Measurements from ENCODE around the gene CERK.

CERK gene

DNA sequence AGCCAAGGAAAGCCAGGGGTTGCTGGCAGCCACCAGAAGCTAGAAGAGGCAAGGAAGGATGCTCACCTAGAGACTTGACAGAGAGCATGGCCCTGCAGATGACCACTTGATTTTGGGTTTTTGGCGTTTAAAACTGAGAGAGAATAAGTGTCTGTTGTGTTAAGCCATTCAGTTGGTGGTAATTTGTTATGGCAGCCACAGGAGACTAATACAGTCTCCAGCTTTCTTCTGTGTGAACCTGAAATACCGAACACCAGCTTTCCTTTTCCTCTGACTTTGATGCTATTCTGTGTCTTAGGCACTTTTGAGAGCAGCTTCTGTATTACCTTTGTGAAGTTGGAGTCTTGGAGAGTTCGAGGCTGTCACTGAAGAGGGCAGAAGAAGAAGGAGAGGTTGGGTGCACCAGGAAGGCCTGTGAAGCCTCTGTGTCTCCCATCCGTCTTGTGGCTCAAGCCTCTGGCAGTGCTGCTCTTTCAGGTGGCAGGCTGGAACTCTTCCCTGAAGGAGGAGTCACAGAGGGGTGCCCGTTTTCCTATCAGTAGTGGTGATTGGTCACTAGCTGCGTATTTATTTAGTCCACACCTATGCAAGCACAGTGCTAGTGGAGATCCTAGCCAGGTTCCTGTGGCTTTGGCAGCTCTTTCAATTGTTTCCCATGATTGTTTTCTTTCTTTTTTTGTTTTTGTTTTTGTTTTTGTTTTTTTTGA, 26.9 kb upstream of the CERK start:
- DNase-seq: no peak

DNA sequence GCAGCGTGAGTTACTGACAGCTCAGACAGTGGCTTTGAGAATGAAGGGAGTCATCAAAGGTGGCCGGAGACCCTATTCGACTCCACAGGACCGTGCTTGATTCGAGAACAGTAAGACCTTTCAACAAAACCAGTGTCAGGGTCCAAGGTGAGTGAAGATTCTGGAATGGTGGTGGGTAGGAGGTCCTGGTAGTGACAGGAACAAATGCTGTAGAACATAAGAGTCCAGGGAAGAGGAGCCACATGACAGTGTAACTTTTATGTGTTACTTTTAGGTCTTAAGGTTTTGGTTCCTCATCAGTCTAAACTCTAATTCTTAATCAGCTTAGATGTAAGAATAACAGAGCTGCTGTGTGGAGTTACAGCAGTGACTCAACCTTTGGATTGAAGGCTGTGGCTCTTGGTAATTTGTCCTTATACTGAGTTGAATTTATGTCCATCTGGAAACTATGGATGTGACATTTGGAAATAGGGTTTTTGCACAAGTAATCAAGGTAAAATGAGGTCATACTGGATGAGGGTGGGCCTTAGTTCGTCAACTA, 26.2 kb upstream of the CERK start:
- DNase-seq: no peak

DNA sequence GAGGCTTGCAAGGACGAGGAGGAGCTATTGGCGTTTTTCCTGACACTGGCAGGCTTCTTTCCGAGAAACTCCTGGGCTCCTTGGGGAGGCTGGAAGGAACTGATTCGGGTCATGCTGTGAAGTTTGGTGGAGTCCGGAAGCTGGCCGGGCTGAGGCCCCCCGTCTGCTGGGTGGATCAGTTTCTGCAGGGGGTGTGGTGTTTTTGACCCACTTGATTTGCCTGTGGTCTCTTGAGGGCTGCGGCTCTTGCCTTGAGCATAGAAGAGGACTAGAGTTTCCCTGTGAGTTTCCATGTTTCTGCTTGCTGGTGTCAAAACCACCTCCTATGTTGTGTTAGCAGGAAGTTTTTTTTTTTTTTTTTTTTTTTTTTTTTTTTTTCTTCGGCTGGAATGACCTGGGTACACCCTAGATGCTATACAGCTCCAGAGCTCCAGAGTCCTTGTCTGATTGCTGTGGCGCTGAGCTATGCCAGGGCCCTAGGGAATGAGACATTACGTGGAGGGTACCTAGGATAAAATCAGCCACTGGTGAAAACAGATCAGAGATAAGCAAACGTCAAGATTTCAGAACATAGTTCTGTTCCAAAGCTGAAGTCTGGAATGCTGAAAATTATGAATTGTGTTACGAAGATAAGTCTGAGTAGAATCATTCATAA, 25.1 kb upstream of the CERK start:
- peak in 1 of 3 experiments; percentile 20 for DNase-seq

DNA sequence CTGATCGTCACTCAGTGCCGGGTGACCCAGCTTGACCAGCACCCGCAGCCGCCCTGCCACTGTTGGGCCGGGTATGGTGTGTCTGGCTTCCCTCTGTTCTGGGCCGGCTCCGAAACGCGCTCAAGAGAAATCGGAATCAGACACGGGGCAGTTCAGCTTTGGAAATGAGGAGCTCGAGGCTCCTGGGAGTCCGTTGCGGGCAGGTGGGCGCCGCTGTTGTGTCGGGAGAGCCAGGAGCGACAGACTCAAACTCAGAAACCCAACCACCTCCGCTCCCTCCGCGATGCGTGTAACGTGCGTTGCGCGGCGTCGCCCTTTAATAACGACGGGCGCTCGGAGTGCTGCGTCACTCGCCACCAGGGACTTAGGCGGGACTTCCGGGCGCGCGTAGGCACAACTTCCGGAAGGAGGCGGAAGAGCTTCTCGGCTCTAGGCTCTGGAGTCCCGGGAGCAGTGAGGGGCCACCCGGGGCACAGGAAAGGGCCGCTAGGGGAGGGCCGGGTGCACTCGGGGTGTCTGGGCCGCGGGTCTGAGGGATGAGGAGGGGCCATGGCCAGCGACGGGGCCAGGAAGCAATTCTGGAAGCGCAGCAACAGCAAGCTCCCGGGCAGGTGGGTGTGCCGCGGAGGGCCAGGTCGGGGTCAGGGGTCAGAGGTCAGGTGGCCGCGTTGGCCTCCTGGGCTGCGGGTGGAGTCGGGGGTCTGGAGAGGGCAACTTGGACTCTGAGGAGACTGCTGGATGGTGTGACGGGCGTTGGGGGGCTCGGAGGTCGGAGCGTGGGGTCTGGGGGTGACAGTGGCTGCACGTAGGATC, 24.4 kb upstream of the CERK start, which contains the start of gene TBC1D22A:
TSS of gene TBC1D22A (plus strand) at position 413 of the 813 bp plus-strand sequence. CDS start at position 550, 137 bp downstream.
- DNase-seq: peak; percentile 74 to 93 (median 85)

DNA sequence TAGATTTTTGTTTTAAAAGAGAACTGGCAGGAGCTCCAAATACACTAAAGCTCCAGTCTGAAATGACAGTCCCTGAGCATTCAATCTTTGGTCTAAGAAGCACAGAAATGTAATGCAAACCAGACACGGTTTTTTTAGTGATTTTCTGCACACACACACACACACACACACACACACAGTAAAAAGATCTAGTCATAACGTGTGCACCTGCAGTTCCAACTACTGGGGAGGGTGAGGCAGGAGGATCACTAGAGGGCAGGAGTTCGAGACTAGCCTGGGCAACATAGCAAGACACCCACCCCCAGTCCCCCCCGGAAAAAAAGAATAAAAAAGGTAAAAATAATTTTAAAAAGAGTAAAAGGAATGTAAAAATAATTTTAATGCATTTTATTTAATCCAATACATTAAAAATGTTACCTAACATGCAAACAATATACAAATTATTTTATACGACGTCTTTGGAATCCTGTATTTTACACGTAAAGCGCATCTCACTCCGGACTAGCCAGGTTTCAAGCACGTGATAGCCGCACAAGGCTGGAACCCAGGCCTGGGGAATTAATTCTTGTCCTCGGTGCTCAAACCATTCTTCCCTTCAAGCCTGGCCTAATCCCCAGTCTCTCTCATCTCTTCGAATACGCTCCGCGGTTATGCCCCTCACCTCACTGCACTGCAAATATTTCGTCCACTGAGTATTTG, 23.6 kb upstream of the CERK start:
- peak in 1 of 3 experiments; percentile 26 for DNase-seq

DNA sequence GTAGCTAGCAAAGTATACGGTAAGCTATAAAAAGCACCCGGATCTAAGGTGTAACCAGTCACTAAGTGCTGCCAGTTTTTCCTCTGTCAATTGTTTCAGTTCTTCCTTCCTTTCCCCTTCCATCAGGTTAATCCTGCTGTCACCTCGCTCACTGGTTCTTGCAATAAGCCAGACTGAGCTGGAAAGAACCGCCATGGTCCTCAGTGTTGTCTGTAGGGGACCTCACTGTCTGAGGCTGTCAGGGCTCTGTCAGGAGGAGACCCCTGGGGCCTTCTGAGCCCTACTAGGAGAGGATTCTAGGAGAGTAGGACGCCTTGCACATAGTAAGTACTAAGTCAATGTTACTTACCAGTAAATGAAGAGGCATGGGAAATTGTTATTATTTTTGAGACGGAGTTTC, 23.0 kb upstream of the CERK start:
- no peak for DNase-seq

DNA sequence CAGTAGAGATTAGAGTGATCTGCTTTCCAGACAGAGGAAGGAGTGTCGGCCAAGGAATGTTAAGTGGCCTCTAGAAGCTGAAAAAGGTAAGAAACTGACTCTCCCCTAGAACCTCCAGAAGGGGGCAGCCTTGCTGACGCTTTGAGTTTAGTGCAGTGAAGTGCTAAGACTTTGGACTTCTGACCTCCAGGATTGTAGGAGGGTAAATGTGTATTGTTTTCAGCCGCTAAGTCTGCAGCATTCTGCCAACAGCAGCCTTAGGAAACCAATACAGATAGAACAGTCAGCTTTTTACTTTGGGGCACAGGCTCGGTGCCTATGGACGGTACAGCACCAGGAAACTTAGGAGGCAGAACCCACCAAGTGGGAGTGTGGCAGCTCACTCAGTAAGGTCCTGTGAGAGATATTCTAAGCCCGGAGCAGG, 20.8 kb upstream of the CERK start:
- DNase-seq: peak; percentile 2 to 48 (median 24)

DNA sequence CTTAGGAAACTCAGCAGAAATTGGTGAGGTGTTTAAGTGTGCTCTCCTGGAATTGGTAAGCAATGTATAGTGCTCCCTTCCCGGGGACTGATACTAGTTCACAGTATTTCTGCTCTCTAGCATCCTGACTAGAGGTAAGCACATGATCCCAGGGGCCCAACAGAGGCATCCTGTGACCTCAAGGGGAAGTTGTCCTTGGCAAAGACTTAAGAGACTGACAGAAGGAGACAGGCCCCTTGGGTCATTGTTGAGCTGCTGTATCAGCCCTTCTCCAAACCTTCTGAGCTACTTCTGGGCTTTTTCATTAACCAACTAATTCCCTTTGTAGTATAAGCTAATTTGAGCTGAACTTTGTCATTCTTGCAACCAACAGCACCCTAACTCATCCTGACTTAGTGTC, 20.1 kb upstream of the CERK start:
- no peak for DNase-seq

DNA sequence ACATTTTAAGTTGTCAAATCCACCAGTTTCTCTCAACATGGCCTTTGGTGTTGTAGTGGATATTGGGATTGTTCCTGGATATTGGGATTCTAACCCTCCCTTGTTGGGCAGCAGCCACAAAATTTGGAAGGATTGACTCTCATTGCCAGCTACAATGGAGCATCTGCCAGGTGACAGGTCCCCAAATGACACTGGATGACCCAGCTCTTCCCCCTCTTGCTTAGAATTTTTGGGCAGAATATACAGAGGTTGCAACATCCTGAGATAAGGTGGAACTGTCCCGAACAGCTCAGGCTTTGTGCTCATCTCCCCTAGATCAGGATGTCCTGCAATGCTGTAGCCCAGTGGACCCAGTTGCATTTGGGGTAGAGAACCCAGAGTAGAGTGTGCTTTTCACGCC, 19.1 kb upstream of the CERK start:
- no peak for DNase-seq

DNA sequence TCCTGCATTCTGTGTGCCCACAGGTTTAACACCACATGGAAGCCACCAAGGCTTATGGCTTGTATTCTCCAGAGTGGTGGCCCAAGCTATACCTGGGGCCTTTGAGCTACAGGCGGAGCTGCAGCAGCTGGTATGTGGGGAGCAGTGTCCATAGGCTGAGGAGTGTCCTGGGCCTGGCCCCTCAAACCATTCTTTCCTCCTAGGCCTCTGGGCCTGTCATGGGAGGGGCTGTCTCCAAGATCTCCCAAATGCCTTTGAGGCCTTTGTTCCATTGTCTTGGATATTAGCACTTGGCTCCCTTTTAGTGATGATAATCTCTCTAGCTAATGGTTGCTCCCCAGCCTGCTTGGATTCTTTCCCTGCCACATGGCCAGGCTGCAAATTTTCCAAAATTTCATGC, 18.0 kb upstream of the CERK start:
- no peak for DNase-seq

DNA sequence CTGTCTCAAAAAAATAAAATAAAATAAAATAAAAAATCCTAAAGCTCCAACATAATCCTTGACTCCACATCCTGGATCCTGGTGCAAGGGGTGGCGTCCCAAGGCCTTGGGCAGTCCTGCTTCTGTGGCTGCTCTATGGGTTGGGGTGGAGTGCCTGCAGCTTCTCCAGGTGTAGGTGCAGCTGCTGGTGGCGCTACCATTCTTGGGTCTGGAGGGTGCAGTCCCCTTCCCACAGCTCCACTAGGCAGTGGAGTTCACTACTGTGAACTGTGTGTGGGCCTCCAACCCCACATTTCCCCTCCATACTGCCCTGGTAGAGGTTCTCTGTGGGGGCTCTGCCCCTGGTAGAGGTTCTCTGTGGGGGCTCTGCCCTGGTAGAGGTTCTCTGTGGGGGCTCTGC, 17.5 kb upstream of the CERK start:
- DNase-seq: no peak

DNA sequence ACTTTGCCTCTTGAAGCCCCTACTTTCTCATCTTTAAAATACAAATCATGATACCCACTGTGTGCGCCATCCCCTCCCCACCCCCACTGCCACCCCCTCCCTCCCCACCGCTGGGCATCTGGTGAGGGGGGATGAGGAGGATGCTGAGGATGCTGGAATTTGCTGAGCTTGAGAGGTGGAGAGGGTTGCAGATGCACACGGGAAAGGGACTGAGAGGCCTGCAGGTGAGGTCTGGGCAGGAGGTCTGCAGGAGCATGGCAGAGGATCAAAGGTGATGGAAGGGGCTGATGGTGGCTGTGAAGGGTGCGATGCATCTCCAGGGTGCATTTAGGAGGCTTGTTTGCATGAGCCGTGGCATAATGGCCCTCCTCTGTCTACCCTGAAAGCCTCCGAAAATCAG, 16.8 kb upstream of the CERK start:
- DNase-seq: no peak

DNA sequence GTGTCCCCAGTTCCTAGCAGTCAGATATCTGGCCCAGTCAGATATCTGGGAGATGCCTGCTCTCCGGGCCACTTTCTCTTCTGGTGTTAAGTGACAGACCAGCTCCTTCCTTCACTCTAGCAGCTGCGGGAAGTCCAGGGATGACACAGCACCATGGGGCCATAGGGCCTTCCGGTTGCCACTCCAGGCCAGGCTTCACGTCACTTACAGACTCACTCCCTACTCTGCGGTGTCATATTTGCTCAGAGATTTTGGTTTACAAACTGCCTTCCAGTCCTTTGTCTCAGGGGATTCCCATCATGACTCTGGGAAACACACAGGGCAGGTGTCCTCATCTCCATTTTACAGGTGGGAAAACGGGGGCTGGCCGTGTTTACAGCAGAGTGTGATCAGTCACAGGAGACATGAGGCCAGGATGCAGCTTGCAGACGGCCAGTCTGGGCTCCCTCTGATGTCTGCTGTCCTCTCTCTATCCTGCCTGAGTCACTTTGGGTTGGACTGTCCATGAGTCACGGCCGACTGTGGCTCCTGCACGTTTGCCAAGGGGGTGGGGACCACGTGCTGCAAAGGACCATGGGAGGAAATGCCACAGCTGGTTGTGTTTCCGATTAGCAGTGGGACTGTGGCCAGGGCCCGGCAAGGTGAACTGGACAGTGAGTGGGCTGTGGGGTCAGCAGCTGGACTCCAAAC, 16.2 kb upstream of the CERK start:
- no peak for DNase-seq

DNA sequence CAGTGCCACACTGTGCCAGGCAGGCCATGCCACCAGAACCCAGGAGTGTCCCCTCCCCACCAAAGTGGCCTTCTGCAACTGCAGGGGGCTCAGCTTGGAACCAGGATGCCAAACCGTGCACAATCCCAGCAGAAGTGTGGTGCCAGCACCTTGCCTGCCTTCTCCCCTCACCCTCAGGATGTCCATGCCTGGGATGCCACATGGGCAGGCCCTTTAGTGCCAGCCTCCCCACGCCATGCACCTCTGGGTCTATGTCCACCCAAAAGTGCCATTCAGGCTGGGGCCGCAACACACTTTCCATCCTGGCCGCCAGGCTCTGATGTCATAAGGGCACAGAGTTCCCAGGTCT, 15.7 kb upstream of the CERK start:
- no peak for DNase-seq

DNA sequence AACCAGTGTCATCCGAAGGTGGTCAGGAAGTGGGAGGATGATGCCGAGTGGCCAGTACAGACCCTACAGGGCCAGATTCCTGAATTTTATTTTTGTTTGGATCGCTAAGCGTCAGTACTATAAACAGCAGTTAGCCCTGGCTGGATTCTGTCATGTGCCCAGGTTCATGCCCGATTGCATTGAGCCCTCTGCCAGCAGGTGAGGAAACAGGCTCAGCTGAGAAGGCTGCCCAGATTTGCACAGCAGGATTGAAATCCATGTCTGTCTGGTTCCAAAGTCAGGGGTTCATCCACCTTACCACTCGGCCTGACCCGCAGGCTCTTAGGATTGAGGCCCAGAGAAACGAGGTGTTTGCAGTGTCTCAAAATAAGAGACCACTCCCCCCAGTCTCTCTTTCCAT, 15.3 kb upstream of the CERK start:
- no peak for DNase-seq

DNA sequence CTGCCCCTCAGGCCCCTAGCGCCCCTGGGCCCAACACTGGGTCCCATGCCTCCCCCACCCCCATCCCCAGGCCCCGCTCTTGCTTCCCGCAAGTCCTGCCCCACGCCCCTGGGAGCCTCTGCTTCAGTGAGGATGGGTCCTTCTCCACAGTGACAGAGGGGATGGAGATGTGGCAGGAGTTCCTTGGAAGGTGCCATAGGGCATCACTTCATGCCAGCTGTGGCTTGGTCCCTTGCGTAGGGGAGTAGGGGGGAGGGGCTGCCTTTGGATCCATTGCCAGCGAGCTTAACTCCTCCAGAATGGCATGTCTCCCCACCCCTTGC, 14.9 kb upstream of the CERK start:
- no peak for DNase-seq

DNA sequence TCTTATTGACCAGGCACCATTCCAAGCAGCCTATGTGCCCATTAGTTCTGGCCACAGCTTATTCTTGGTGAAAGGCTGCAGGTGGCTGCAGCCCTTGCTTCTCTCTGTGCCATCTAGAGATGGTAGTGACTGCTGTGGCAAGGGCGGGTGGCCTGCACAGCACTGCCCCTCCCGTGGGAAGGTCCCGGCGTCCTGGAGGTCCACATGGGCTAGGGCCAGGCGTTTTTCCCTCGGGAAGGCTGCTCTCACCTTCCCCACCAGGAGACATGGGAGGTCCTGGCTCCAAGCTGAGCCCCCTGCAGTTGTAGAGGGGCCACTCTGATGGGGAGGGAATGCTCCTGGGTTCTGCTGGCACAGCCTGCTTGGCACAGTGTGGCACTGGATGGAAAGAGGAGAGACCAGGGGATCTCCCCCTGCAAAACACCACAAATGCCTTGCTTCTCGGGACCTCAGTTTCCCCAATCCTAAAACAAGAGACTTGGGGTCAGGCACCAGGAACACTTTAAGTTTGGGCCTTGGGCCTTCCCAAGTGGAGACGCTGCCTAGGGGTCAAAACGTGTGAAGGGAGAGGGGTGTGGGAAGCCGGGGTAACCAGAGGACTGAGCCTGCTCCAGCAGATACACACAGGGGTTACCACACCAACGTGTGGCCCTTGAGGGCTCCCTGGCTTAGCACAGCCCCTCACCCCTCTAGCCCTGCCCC, 14.4 kb upstream of the CERK start:
- no peak for DNase-seq

DNA sequence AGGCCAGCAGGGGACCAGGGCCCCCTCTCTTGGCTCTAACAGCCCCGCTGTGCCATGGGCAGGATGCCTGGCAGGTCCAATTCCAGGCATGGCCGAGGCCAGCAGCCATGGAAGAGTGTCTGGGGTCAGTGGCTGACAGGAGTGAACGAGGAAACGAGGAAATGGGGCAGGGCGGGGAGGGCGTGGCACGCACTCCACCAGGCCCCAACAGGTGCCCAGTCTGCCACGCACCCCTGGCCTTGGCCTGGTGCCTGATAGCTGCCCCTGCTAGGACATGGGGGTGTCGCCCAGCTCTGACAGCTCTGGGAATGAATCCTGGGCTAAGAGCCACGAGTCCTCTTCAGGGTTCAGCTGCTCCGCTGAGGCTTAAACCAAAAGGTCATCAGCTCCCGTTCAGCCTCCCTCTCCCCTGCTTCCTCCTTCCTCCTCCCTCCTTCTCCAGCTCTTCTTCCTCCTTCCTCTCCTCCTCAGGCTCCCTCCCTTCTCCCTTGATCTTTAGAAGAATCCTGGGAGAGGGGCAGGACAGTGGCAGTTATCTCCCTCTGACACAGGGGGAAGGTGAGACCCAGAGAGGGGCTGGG, 12.9 kb upstream of the CERK start:
- no peak for DNase-seq

DNA sequence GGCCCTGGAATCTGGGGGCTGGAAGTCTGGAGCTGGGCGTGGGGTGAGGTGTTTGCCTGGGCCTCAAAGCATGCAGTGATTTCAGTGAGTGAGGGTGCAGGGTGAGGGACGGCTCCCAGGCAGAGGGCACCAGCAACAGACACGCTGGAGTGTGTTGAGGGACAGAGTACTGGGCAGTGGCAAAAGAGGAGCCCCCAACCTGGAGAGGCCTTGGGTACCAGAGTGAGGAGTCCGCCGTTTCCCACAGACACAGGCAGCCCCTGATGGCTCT, 12.4 kb upstream of the CERK start:
- no peak for DNase-seq

DNA sequence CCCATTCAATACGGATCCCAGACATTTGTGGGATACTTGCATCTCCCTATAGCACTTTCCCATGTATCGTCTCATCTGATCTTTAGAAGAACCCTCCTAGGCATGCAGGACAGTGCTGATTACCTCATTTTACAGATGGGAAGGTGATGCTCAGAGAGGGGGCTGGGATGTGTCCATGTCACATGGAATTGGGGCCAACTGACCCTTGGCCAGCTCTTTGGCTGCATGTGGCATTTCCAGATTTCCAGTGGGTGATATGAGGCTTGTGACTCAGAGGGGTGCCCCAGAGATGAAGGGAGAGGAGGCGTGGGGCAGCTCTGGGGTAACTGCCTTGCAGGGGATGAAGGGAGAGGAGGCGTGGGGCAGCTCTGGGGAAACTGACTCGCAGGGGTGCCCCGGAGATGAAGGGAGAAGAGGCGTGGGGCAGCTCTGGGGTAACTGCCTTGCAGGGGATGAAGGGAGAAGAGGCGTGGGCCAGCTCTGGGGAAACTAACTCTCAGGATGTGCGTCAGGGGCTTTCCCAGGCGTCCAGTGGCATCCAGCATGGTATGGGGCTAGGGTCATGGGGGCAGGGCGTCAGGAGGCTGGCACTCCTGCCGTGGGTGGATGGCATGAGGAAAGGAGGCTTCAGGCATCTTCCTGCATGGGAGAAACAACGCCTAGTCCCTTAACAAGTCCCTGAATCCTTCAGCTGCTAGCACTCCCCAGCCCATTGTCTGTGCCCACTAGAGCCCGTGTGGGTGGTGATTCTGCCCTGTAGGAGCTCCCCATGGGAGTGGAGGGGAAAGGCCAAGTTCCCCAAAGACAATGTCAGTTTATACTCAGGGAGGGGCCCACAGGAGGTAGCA, 11.9 kb upstream of the CERK start:
- DNase-seq: no peak
